Measurements from ENCODE around the gene GPR179.
A peak's percentile ranks its signal among the peaks of the same experiment; 100 is the strongest.

The GPR179 gene

DNA sequence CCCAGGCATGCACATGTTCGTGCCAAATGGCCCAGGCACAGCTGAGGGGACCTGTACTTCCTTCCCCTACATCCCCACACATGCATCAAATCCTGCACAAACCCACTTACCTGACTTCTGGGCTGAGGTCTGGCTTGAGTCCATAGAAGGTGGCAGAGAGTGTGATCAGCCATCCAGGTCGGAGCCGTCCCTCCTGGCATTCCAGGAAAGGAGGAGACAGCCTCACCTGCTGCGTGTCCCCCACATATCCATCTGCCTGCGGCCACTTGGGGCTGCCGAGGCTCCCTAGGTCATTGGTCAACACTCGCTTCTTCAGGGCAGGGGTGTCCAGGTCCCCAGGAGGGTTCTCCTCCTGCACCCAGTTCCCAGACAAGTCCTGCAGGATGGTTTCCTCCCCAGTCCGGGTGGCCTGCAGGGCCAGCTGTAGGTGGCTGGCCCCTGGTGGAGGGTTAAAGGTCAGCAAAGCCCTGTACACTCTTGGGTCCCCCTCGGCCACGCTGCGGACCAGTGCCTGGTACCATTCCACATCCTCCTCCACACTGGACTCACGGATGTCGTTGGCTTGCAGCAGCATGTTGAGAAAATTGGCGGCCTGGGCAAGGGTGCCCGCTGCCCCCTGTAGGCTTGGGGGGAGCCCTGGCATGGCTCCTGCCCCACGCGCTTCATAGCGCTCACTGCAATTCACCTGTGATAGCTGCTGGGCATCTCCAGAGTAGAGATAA is 709 bp downstream of the GPR179 start:
- DNase-seq: no peak

DNA sequence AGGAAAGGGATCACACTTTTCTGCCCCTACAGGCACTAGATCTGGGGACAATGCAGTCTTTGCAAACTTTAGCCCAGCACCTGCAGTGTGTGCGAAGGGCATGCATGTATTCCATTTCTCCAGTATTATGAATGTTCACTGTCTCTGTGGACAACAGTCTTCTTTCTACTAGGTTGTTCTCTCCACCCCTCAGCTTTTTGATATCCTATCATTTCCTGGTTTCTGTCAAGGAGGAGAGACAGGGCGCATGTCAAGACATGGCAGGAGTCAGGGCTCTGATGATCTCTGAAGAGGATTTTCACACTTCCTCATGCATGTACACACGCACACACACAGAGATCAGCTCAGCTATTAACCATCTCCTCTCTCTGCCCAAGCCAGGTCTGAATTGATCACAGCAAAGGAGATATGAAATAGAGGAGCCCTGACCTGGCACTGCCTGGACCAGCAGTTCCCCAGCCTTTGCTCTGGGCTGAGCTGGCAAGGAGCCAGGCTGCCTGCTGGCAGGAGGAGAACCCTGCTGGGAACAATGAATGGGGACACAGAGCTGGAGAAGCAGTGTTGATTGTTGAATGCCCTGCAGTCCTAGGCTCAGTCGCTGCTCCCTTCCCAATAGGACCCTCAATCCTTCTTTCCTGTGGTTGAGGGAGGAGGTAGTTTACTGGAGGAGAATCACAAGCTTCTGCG is 2.6 kb downstream of the GPR179 start:
- DNase-seq: peak; percentile 89

DNA sequence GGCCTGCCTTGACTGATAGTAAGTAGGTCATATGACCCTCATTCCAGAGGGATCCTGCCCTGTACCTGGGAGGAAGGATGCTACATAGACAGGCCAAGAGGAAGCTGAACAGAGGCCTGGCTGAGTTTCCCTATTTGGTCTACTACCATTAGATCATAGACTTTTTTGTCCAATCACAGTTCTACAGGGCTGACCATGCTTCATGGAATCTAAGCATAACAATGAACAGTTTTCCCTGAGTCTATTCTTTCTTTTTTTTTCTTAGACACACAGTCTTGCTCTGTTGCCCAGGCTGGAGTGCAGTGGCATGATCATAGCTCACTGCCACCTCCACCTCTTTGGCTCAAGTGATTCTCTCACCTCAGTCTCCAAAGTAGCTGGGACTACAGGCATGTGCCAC is 3.9 kb downstream of the GPR179 start:
- no peak for DNase-seq

DNA sequence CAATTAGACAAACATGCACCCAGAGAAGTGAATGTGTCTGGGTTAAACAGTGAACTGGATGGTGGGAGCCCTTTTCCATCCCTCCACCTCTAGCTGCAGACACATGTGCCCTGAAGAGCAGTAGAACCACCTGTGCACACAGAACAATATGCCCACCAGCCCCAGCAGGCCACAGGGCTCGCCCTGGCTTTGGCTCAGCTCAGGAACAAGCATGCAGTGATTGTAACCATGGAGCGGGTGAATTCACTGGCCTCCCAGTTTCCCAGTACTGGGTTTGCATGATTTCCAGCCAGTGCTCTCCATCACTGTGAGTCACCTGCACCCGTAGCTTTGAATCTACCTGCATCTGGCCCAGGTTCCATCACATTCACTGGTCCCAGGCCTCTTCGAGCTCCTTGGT is 5.2 kb downstream of the GPR179 start:
- no peak for DNase-seq

DNA sequence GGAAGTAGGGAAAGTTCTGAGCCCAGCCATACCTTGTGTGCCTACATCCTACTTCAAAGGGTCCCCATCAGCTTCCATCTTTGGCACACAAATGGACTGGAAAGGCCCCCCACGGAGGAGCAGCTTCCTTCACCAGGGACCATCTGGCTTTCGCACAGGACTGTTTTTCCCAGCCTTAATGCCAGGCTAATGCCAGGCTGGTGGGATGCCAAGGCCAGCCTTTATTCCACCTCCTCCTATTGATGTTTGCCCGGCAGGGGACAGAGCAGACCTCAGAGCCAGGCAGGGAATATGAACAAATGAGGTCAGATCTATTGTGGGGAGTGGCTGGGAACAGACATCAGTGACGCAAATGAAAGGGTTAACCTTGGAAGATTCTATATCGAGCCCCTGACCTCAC is 5.7 kb downstream of the GPR179 start:
- DNase-seq: peak; percentile 32

DNA sequence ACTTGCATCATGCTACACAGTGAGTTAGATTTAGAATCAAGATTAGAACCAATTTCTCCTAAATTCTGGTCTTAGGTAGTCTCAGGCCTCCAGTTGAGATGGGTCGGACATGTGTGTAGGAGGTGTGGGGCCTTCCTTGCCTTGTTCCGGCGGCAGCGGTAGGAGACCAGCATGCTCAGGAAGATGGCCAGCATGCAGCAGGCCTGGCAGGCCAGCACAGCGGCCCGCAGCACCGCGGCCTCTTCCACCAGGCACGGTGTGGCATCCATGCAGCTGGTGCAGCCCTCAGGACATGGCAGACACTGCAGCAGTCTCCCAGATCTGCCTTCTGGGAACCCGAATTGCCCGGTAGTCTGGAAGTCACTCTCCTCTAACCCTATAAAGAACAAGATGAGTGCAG is 6.9 kb downstream of the GPR179 start:
- DNase-seq: no peak

DNA sequence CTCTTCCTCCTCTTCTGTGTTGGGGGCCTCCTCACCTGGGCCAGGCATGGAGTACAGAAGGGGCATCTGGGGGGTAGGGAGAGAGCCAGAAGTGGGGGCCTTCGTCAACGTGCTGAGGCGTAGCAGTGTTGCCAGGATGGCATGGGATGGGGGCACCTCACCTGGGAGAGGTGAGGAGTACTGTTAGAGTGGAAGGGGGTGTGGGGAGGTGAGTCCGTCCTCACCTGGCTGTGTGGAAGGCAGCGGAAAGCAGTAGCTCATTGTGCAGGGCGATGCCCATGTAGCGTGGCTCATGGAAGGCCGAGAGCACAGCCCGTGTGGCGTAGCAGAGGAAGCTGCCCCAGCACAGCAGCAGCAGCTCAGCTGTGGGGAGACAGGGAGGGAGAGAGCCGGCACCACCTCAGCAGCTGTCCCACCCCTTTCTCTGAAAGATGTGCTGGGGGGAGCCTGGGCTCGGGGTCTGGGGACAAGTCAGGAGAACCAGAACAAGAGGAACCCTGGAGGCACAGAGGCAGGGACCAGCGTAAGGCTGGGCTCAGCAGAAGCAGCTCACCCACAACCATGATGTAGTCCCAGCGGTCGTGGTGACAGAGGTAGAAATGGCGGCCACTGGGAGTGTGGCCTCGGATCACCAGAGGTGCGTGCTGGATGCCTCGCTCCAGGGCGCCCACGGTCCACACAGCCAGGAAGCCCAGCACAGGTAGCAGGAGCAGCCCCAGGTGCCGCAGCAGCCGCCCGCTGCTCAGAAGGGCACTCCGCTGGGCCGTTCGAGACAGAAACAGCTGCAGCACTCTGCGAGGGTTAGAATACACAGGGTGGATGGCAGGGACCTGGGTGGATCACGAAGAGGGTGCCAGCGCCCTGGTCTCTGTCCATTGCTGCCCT is 9.0 kb downstream of the GPR179 start:
- no peak for DNase-seq

DNA sequence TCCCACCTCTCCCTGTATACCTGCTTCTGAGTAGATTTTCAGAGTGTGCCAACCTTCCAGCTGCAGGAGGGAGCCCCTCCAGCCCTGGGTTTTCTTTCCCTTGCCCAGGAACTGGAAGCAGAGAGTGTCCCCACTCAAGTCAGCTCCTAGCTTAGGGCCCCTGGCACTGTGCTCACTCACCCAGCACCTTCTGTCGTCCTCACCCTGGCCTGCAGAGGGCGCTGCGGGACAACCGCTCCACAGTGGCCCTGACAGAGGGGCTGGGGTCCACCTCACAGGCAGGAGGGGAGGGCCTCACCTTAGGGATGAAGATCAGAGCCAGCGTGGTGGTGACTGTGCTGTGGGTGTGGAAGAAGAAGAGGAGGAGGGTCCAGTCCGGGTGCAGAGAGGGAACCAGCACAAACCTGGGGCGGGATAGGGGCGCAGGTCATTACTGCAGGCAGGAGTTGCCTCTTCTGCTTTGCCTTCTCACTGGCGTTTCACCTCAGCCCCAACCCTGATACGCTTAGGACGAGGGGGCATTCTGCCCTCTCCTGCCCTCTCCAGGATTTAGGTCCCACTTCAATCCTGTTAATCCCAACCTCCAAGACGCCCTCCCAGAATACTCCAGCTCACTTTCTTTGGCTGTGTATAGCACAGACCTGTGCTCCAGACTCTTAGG is 10.0 kb downstream of the GPR179 start:
- peak; percentile 19 for DNase-seq

DNA sequence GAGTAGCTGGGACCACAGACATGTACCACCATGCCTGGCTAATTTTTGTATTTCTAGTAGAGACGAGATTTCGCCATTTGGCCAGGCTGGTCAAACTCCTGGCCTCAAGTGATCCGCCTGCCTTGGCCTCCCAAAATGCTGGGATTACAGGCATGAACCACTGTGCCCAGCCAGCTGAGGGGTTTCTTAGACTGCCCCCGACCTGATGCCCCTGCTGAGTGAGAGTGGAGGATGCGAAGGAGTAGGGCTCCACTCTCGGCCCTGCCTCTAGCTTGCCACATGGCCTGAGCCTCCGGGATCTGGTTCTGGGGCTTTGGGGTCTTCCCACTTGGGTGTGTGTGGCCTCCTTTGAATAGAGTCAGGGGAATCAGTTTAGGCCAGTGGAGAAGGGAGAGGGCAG is 11.0 kb downstream of the GPR179 start:
- no peak for DNase-seq

DNA sequence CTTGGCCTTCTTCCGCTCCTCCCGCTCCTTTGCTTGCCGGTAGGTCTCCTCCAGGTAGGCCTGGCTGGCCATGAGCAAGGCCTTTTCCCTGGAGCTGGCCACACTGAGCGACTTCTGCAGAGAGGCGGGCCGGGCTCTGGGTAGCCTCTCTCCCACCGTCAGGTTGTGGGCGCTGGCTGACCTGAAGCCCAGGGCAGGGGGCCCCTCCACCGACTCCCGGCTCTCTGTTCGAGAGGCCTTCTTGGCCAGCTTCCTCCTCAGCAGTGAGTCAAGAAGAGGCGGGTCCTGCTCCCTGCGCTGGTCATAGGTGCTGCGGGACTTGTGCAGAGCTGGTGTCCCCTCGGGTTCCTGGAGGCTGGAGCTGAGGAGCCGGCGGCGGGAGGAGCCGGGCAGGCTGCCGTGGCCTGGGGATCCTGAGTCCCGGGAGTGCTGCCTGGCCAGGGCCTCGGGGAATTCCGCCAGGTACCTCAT is 12.8 kb downstream of the GPR179 start:
- DNase-seq: no peak

DNA sequence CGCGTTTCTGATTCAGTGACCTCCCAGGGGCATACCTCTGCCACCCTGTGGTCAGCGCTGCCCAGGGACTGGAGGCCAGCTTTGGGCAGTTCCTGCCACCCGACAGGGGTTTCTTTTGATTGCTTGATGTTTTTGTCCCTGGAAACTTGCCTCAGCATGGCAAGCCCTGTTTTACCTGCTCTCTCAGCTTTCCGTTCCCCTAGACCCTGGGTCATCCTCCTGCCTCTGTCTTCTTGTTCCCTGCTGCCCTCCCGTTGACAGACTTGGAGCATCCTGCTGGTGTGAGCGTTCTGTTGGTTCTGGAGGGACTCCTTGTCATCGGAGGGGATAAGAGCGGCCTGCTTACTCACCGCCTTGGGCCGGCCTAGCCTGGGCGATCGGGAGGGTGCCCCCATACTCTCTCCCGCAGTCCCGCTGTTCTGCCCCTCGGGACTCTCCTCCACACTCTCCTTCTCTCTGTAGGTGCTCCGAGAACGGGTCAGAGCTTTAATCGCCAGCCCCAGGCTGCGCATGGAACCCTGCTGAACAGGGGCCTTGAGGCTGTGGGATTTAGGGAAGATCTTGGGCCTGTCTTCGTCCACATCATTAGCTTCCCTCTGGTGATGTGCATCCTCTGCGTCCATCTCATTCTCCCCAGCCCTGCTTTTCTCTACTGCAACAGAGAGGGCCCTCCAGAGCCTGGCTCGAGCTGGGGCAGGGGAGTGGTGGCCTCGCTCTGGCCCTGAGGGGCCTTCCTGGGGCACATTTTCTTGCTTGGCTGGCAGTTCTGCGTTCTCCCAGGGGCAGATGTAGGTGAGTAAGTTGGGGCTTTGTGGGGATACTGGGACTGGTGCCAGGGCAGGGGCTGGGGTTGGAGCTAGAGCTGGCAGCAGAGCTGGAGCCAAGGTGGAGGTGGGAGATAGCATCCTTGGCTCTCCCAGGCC is 13.7 kb downstream of the GPR179 start:
- DNase-seq: no peak

DNA sequence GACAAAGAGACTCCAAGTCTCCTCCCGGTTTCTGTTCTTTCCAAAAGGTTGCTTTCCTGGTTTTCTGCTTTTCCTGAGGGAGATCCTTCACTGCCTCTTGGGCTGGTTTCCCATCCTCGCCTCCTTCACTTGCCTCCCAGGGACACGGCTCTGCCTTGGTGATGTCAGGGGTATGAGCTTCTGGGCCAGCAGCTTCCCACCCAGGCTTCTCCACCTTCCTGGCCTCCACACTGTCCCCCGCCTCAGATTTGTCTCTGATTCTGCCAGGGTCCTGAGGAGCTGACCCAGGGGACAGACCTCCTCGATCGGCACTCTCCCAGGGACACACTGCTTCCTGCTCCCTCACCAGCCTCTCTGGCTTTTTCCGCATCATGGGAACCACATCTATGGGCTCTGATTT is 14.5 kb downstream of the GPR179 start:
- no peak for DNase-seq

DNA sequence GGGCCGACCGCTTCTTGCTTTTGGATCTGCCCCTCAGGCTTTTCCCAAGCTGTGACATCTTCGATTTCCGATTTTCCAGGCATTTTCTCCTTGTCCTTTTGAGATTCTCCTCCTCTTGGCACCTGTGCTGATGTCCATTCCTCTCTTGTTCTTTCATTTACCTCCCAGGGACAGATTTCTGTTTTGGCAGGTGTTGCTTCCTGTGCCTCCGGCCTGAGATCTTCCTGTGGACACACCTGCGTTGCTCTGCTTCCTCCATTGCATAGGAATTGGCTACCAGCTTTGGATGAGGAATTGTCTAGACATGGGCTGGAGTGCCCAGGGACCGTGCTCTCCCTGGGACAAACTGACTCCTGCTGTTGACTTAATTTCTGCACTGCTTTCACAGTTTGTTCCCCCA is 15.1 kb downstream of the GPR179 start:
- no peak for DNase-seq

DNA sequence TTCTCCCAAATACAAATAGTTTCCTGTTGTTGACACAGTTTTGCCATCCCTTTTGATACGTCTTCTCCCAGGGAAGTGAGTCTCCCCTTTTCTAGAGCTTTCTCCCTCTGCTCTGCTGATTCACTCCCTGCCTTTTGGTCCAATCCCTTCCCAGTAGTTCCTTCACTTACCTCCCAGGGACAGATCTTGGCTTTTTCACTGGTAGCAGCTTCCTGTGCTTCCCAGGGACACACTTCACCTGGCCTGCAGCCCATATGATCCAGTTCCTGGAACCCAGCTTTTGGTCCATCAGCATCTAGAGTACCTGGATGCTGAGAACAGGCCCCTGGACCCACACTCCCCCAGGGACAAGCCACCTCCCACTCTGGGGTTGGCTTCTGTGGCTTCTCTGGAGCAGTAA is 15.8 kb downstream of the GPR179 start:
- DNase-seq: no peak

DNA sequence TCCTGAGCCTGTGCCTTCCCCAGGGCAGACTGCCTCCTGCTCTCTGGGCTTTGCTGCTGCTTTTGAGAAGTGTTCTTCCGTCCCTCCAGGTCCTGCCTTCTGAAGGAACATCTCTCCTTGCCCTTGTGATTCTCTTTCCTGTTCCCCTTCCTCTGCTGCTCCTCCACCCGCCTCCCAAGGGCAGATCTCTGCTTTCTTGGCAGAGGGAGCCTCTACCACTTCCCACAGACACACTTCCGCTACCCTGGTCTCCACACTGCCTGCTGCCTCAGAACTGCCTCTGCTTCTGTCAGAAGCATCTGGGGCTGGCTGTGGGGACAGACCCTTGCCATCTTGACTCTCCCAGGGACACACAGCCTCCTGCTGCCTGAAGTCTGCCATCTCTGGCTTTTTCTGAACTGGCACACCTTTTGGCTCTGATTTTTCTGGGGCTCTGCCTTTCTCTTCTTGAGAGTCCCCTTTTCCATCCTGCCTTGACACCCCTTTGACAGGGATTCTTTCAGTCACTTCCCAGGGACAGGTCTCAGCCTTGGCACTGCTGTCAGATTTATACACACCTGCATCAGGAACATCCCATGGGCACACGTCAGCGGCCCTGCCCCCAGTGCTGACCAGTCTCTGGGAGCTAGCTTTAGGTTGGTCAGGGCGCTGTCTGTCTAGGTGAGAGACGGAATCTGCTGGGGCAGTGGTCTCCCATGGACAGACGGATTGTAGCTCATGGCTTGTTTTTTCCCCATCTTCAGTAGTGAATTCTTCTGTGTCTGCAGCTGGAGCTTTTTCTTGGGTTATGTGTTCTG is 16.6 kb downstream of the GPR179 start:
- no peak for DNase-seq

DNA sequence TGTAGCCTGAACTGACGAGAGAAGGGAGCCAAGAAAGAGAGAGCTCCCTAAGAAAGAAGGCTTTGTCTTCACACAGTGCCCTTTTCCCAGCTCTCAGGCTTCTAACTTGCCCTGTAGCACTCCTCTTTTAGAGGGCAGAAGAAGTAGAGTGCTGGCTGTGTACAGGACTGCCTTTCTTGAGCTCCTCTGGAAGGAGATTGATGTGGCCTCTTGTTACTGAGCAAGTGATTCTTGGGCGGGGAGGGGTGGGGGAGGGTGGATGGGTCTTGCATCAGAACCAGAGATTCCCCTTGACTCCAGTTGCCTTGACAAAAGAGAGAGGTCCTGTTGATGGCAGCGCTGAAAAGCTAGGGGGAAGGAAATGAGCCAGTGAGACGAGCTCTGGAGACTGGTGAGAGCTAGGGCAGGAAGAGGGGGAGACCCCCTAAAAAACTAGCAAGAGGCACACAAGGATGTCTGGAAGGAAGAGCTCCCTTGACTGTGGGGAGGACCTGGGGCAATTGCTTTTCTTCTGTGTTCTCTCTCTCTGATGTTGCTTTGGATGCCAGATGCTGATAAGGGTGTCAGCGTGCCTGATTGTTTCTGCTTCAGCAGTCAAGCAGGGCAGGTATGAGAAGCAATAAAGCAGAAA is 18.4 kb downstream of the GPR179 start:
- no peak for DNase-seq

DNA sequence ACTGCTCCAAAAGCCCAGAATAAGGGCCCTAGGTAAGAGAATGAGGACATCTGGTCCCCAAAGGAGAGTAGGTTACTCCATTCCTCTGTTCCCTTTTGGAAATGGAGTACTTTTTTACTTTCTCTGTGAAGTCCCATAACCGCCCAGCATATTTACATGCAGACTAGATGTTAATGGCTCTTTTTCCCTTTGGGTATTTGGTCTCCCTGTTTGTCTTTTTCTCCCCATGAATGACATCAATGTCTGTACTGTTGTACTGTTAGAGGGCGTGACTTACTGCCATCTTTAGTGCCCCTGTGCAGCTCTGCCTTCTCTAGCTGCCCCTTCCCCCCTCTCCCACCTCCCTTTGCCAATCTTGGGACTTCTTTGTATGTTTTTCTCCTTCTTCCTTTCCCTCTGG is 19.0 kb downstream of the GPR179 start:
- DNase-seq: no peak

DNA sequence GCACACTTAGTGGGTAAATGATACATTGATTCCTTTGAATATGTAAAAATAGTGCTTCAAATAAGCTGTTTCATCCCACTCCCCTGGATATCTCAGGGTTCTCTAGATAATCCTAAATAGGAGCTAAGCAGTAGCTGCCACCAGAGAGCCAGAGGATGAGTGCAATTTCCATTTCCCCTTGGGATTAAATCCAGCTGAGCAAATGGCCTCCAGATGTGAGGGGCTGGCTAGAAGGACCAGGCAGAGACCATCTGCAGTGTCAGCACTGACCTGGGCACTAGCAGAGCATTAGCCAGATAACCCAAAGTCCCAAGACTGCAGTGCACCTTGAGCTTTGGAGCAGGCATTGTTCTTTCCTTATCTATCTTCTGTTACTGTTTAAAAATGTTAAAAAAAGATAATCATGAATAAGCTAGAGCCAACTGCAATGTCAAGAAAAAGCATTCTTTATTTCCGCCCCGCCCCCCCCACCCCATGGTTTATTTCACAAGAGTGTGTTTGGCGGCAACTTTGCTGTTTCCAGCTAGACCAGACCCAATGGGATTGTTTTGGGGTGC is 19.5 kb downstream of the GPR179 start:
- no peak for DNase-seq

DNA sequence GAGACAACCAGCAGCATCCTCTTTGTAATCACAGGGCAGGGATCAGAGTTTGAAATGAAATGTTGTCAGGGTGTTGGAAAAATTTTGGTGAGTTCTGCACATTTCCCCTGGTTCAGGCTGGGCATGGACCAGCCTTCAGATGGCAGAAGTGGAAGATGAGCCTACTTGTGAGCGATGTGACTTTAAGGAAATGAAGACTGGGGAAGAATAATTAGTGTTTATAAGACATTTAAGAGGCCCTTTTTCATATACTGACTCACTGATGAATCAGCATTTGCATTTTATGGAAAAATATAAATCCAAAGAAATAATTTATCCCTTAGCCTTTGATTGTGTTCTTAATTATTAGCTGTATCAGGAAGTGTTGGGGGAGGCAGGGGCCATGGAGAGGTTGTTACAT is 20.9 kb downstream of the GPR179 start:
- DNase-seq: no peak

DNA sequence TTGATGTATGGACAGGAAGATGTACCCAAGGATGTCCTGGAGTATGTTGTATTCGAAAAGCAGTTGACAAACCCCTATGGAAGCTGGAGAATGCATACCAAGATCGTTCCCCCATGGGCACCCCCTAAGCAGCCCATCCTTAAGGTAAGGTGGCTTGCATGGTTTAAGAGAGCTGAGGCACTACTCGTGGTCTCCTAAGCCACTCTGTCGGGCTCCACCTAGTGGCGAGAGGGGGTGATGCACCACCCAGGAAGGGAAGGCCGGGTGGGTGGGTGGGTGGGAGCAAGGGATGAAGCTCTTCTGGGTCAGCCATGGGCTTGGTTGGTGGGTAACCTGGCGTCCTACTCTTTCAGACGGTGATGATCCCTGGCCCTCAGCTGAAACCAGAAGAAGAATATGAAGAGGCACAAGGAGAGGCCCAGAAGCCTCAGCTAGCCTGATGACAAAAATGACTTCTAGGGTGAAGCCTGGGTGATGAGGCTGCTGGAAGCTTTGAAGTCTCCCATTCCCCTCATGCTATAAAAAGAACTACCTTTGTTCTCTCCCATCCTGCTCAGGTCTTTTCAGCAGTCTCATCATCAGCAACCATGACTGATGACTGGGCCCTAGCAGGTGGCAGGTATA is 21.5 kb downstream of the GPR179 start:
- DNase-seq: no peak

Data from NCI-H1092 treated with DMSO at 0.1 percent for 48 hours (cell line).